GM19328 (cell line): ENCODE results near the gene CCDC167.

Experiments
- ATAC-seq: cut with Tn5 transposase; IDR thresholded peaks from one replicate; pipeline ENCODE4 v1.9.1; 2021; ENCODE audit warnings: mild to moderate bottlenecking, moderate library complexity; ENCODE audit not compliant: unreplicated experiment

Gene CCDC167

GRCh38 chr6:37435373-37435772, 64.3 kb downstream of the CCDC167 start:
- no peak for ATAC-seq

GRCh38 chr6:37433657-37434271, 65.9 kb downstream of the CCDC167 start:
- ATAC-seq, result peak; percentile 7
